Suppressor macrophage (primary cell): ENCODE results near the gene RALY.
A peak's percentile ranks its signal among the peaks of the same experiment; 100 is the strongest.

Experiments
- DNase-seq, 4 experiments: peaks; one replicate each; pipeline ENCODE4 v3.0.0-alpha.2; 2020 to 2022

The RALY gene

GRCh38 chr20:34082232-34082887 is 88.6 kb downstream of the RALY start:
- no peak for DNase-seq

GRCh38 chr20:34083137-34083536 is 89.4 kb downstream of the RALY start:
- DNase-seq, result peak in 2 of 4 experiments; percentile 7 to 11

GRCh38 chr20:34083781-34084180 is 90.1 kb downstream of the RALY start:
- no peak for DNase-seq

- DNase-seq, result no peak
Observed at GRCh38 chr20:34084227-34084923, 90.7 kb downstream of the RALY start.

GRCh38 chr20:34085544-34086040 is 91.9 kb downstream of the RALY start:
- DNase-seq, result no peak

GRCh38 chr20:34088305-34089174 is 94.8 kb downstream of the RALY start:
- DNase-seq, result no peak

GRCh38 chr20:34089175-34089479 is 95.4 kb downstream of the RALY start:
- no peak for DNase-seq

- no peak for DNase-seq
Observed at GRCh38 chr20:34089655-34090345, 96.1 kb downstream of the RALY start.

GRCh38 chr20:34090645-34091044 is 96.9 kb downstream of the RALY start:
- no peak for DNase-seq

GRCh38 chr20:34091637-34092200 is 98.0 kb downstream of the RALY start:
- no peak for DNase-seq

- DNase-seq, result no peak
Observed at GRCh38 chr20:34093895-34094294, 100.2 kb downstream of the RALY start.

GRCh38 chr20:34095825-34096224 is 102.1 kb downstream of the RALY start:
- DNase-seq, result no peak

- DNase-seq, result no peak
Observed at GRCh38 chr20:34096699-34097444, 103.2 kb downstream of the RALY start.

GRCh38 chr20:34098570-34098969 is 104.9 kb downstream of the RALY start:
- no peak for DNase-seq

GRCh38 chr20:34099675-34100074 is 106.0 kb downstream of the RALY start:
- no peak for DNase-seq

- no peak for DNase-seq
Observed at GRCh38 chr20:34100576-34100975, 106.9 kb downstream of the RALY start.

- DNase-seq, result no peak
Observed at GRCh38 chr20:34102342-34102741, 108.6 kb downstream of the RALY start.

- DNase-seq, result peak in 3 of 4 experiments; percentile 9 to 34 (median 24)
Observed at GRCh38 chr20:34104059-34104458, 110.3 kb downstream of the RALY start.

GRCh38 chr20:34105978-34106675 is 112.4 kb downstream of the RALY start:
- no peak for DNase-seq

GRCh38 chr20:34108616-34109174 is 115.0 kb downstream of the RALY start:
- DNase-seq, result no peak

- DNase-seq, result no peak
Observed at GRCh38 chr20:34109442-34109841, 115.7 kb downstream of the RALY start.
